Measurements from ENCODE around the gene HTRA1. TPM values are rescaled to one million over a fixed set of nuclear protein-coding genes. Genes with fewer than 3 reads are reported as not detected.

The HTRA1 gene
- polyA plus RNA-seq, 3 donors: 206 to 214 (median 207) TPM

- no peak for DNase-seq (ENCODE audit: low read depth in 3 of 3, low spot score in 2 of 3)
Measured at GRCh38 chr10:122493761-122494160, 32.4 kb downstream of the HTRA1 start.

- no peak for DNase-seq (ENCODE audit: low read depth in 3 of 3, low spot score in 2 of 3)
Measured at GRCh38 chr10:122494173-122494820, 32.9 kb downstream of the HTRA1 start.

- DNase-seq (ENCODE audit: low read depth in 3 of 3, low spot score in 2 of 3): no peak
Measured at GRCh38 chr10:122494833-122495232, 33.5 kb downstream of the HTRA1 start.

GRCh38 chr10:122495406-122496340 lies 34.3 kb downstream of the HTRA1 start:
- DNase-seq (ENCODE audit: low read depth in 3 of 3, low spot score in 2 of 3): no peak

GRCh38 chr10:122497241-122497640 lies 35.9 kb downstream of the HTRA1 start:
- no peak for DNase-seq (ENCODE audit: low read depth in 3 of 3, low spot score in 2 of 3)

DNA sequence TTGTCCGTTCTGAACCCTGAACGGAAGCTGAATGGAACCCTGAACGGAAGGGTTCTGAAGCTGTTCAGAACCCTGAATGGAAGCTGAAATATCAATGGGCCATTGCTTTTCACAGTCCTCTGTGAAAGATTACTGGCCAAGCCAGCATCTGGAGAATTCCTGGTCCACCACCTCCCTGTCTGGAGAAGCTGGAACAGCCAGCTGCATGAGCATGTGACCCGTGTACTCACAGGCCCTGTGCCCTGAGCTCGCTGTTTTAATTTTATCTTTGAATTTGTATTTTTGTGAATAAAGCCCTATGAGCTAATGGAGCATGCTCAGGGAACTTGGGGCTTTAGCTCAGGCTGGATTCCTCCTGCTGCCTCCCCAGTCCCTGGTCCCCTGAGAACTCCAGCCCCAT lies 37.2 kb downstream of the HTRA1 start:
- no peak for DNase-seq (ENCODE audit: low read depth in 3 of 3, low spot score in 2 of 3)

GRCh38 chr10:122499012-122499411 lies 37.7 kb downstream of the HTRA1 start:
- DNase-seq (ENCODE audit: low read depth in 3 of 3, low spot score in 2 of 3): no peak

GRCh38 chr10:122499491-122499941 lies 38.2 kb downstream of the HTRA1 start:
- DNase-seq (ENCODE audit: low read depth in 3 of 3, low spot score in 2 of 3): no peak

GRCh38 chr10:122500194-122500593 lies 38.8 kb downstream of the HTRA1 start:
- no peak for DNase-seq (ENCODE audit: low read depth in 3 of 3, low spot score in 2 of 3)

- DNase-seq (ENCODE audit: low read depth in 3 of 3, low spot score in 2 of 3): no peak
Measured at GRCh38 chr10:122500726-122501125, 39.4 kb downstream of the HTRA1 start.

- DNase-seq (ENCODE audit: low read depth in 3 of 3, low spot score in 2 of 3): no peak
Measured at GRCh38 chr10:122503012-122503411, 41.7 kb downstream of the HTRA1 start.

GRCh38 chr10:122503886-122504609 lies 42.7 kb downstream of the HTRA1 start:
- no peak for DNase-seq (ENCODE audit: low read depth in 3 of 3, low spot score in 2 of 3)

DNA sequence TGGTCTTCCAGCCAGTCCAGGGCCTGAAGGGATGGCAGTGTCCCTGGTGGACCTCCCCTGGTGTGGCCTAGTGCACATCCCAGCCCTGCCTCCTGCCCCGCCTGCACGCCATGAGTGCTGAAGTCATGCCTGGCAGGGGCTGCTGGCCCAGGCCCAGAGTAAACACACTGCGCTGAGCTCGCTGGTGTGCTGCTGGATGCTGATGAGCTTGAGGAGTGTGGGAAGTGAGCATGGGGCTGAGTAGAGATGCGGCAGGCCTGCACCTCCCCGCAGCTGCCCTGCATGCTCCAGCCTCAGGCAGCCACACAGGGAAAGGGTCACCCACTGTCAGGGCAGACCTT lies 43.2 kb downstream of the HTRA1 start:
- no peak for DNase-seq (ENCODE audit: low read depth in 3 of 3, low spot score in 2 of 3)

DNA sequence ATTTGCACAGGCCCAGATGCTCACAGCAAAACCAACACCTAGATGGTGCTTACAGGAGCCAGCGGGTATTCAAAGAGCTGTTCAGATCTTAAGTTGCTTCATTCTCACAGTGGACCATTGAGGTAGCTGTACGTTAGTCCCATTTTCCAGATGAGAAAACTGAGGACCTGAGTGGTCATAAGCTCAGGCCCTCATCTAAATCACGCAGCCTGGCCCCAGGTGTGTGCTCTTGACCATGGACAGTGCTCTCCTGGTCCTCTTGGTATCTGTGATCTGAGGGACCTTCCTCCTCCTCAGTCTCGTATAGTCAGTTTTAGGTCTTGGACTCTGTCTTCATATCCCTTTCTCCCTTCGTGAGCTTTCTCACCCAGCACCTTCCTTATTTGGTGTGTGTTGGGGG lies 43.7 kb downstream of the HTRA1 start:
- DNase-seq (ENCODE audit: low read depth in 3 of 3, low spot score in 2 of 3): no peak

GRCh38 chr10:122505885-122506645 lies 44.7 kb downstream of the HTRA1 start:
- DNase-seq (ENCODE audit: low read depth in 3 of 3, low spot score in 2 of 3): no peak

DNA sequence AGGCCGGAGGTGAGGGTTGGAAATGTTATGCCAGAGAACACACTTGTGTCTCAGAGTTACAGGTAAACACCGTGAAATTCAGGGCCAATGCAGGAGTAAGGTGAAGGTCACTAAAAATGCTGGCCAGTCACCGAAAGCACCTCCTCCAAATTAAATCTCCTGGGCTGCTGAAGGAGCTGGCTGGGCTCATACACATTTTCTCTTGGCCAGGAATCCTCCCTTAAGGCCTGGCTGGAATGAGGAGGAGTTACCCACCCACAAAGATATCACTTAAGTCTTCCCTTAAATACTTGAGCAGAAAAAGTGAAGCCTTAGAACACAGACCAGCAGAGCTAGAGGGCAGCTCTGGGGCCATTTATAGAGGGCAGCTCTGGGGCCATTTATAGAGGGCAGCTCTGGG lies 46.3 kb downstream of the HTRA1 start:
- DNase-seq (ENCODE audit: low read depth in 3 of 3, low spot score in 2 of 3): no peak

GRCh38 chr10:122508021-122508420 lies 46.7 kb downstream of the HTRA1 start:
- no peak for DNase-seq (ENCODE audit: low read depth in 3 of 3, low spot score in 2 of 3)

DNA sequence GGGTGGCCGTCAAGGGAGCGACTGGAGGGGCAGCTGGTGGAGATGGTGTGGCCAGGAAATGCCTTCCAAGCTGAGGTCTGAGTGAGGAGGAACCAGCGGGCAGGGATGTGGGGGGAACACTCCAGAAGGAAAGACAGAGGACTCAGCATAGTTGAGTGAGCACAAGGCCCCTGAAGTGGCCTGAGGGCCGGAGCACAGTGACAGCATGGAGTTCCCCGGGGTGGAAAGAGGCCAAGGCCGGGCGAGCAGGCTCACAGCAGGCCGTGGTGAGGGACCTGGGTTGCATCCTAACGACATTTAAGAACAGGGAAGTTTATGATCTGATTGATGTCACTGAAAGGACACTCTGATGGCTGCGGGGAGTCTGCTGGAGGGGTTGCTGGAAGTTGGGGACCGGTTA lies 48.0 kb downstream of the HTRA1 start:
- no peak for DNase-seq (ENCODE audit: low read depth in 3 of 3, low spot score in 2 of 3)

DNA sequence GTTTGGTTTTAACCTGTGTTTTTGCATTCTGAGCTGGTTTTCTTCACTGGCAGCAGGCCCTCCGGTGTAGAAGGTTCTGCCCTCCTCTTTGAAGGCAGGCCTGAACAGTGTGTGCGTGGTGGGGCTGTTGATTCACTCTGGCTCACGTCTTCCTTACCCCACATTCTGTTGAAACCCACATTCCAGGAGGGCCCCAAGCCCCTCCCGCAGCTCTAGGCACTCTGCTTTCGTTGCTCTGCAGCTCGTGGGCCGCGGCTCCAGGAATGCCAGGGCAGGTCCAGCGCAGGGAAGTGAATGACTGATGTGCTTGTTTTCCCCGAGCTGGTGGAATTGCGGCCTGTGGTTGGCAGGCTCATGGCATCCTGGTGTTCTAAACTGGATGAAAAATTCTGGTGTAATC lies 49.0 kb downstream of the HTRA1 start:
- DNase-seq (ENCODE audit: low read depth in 3 of 3, low spot score in 2 of 3): no peak

GRCh38 chr10:122510736-122511135 lies 49.4 kb downstream of the HTRA1 start:
- no peak for DNase-seq (ENCODE audit: low read depth in 3 of 3, low spot score in 2 of 3)

GRCh38 chr10:122513053-122513452 lies 51.7 kb downstream of the HTRA1 start:
- no peak for DNase-seq (ENCODE audit: low read depth in 3 of 3, low spot score in 2 of 3)
